K562 (cell line): ENCODE measurements around the gene ZNF648. TPM values are rescaled to one million over a fixed set of nuclear protein-coding genes. Genes with fewer than 3 reads are reported as not detected.

ENCODE experiments used
- ADNP ChIP-seq: fragments of 200-800 bp; sonication (Bioruptor generic); IDR thresholded peaks from 2 replicates; pipeline ENCODE4 v1.6.1; 2016; ENCODE audit warnings: missing genetic modification characterization, missing compliant biosample characterization
- ARID3A ChIP-seq: IDR thresholded peaks from 2 replicates; pipeline ENCODE4 v1.6.1; 2012; ENCODE audit warnings: low read depth, low read length, improper control_type of control experiment, borderline replicate concordance
- BRD4 ChIP-seq: fragments of 200-600 bp; sonication (generic); IDR thresholded peaks from 2 replicates; pipeline ENCODE4 v1.6.1; 2017; ENCODE audit warnings: inconsistent platforms
- GATA2 ChIP-seq: sonication (generic); formaldehyde crosslinking; IDR thresholded peaks from 2 replicates; pipeline ENCODE4 v1.4.0; 2020; ENCODE audit warnings: mild to moderate bottlenecking, missing genetic modification reagents
- KLF6 ChIP-seq: fragments of 250-450 bp; sonication (Bioruptor Pico); IDR thresholded peaks from 2 replicates; pipeline ENCODE4 v1.4.0; 2020; ENCODE audit warnings: mild to moderate bottlenecking, moderate library complexity, borderline replicate concordance
- POU5F1 ChIP-seq: fragments of 150-350 bp; IDR thresholded peaks from 2 replicates; pipeline ENCODE4 v1.6.1; 2014; ENCODE audit warnings: borderline replicate concordance, low read length, low read depth, mild to moderate bottlenecking; ENCODE audit not compliant: partially characterized antibody
- REST ChIP-seq, 2 experiments: fragments of 450-650 bp; formaldehyde crosslinking in 1 of 2; IDR thresholded peaks; 2 replicates each; pipeline versions ENCODE4 v1.4.0 to v1.6.1; 2014 to 2020; ENCODE audit warnings: mild to moderate bottlenecking in 2 of 2, borderline replicate concordance in 1 of 2, low read depth in 1 of 2
- SFPQ ChIP-seq: fragments of 200-400 bp; formaldehyde crosslinking; IDR thresholded peaks from 2 replicates; pipeline ENCODE4 v1.6.1; 2017; ENCODE audit warnings: mild to moderate bottlenecking, low read depth, low read length, moderate library complexity
- TAF15 ChIP-seq: fragments of 200-400 bp; formaldehyde crosslinking; IDR thresholded peaks from 2 replicates; pipeline ENCODE4 v1.6.1; 2017; ENCODE audit warnings: mild to moderate bottlenecking, low read depth, low read length, moderate library complexity
- ZBTB33 ChIP-seq: sonication (generic); formaldehyde crosslinking; IDR thresholded peaks from 2 replicates; pipeline ENCODE4 v1.8.1; 2023; ENCODE audit warnings: mild to moderate bottlenecking, missing genetic modification reagents
- ZNF140 ChIP-seq: fragments of 250-450 bp; sonication (Bioruptor Pico); IDR thresholded peaks from 2 replicates; pipeline ENCODE4 v1.8.0; 2021; ENCODE audit warnings: moderate library complexity, mild to moderate bottlenecking, inconsistent platforms
- polyA plus RNA-seq, 8 experiments: library from polyadenylated mRNA; depleted of rRNA in 4 of 8; stranded (reverse) in 5 of 8; unstranded in 3 of 8; fragments of >200 nt; fragmentation: Nextera tagmentation in 2 of 8; fragmentation: Illumina TruSeq in 1 of 8; extraction: Ambion mirVana in 2 of 8; extraction: Trizol in 1 of 8; gene quantifications; 2 replicates each; pipeline versions ENCODE4 v1.2.1 to v1.2.3, GENCODE V29; 2011 to 2014; ENCODE audit warnings: inconsistent platforms in 1 of 8, missing spikeins in 1 of 8
- total RNA-seq, 7 experiments: library from RNA; depleted of rRNA in 6 of 7; stranded (reverse); fragments of >200 nt in 6 of 7; fragmentation: Illumina TruSeq in 2 of 7; extraction: Trizol in 2 of 7; gene quantifications; 2 replicates each; pipeline versions ENCODE4 v1.2.1 to v1.2.3, GENCODE V29; 2011 to 2021; ENCODE audit warnings: low replicate concordance in 1 of 7

The ZNF648 gene
- total and polyA plus RNA-seq, 9 of the 15 experiments (the other 6 are each of a cell fraction or from before 2014, with no cell fraction given): 0.06 to 0.27 (median 0.18) TPM; not detected in 2

GRCh38 chr1:182084487-182085316 is 23.2 kb upstream of the ZNF648 start (continued):
- TF ChIP-seq REST (IDR thresholded peaks at IDR 0.05; ENCODE audit: borderline replicate concordance): peak; percentile 89
- no peak; the same call in 1 of the 2 replicates for TF ChIP-seq REST (CRISPR knock-in tag; IDR thresholded peaks at IDR 0.05; ENCODE audit: low read depth)
- TF ChIP-seq ZBTB33 (CRISPR knock-in tag): no peak
- no peak for TF ChIP-seq ZNF140 (CRISPR knock-in tag)
- TF ChIP-seq ADNP: no peak
- no peak for TF ChIP-seq BRD4
- no peak for TF ChIP-seq KLF6 (CRISPR knock-in tag)
- peak; percentile 11 for TF ChIP-seq POU5F1
- TF ChIP-seq SFPQ: no peak
- no peak for TF ChIP-seq TAF15
- TF ChIP-seq ARID3A: peak; percentile 63; the same call in 1 of the 2 replicates
- no peak for TF ChIP-seq GATA2 (CRISPR knock-in tag)
